Measurements from ENCODE around the gene HTRA3.

The HTRA3 gene

DNA sequence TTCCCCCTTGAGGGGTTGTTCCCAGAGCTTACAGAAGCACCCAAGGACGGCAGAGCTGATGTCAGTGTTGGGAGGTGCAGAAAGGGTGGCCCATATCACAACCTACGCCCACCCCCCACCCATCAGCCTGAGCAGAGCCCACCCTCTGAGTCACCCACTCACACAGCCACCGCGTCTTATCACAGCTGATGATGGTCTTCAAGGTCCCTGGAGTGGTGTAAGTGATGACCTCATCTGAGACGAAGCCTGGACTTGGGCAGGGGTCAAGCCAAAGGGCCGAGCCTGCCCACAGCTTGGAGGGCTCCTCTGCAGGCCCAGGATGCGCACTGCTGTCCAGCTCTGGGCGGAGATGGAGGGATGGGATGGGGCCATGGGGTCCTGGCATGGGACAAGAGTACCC is 3.0 kb upstream of the HTRA3 start:
- DNase-seq (ENCODE audit: low read depth, low spot score) = no peak

DNA sequence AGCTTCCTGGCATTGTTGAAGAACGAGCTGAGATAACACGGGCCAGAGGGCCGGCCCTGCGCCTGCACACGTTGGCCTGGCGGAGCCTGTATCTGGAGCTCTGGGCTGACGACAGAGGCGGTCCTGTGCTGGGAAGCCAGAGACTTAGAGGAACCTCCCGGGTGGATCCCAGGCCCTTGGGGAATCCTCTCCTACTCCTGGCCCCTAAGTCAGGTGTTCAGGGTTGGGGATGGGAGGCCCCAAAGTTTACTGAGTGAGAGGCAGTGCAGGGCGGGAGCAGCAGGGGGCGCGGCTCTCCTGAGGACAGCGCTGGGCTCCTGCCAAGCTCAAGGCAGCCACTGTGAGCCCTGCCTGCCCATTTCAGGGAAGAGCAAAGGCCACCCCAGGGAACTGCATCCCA is 2.5 kb upstream of the HTRA3 start:
- no peak for DNase-seq (ENCODE audit: low read depth, low spot score)

GRCh38 chr4:8268211-8268610 is 1.3 kb upstream of the HTRA3 start:
- DNase-seq (ENCODE audit: low read depth, low spot score) = no peak

DNA sequence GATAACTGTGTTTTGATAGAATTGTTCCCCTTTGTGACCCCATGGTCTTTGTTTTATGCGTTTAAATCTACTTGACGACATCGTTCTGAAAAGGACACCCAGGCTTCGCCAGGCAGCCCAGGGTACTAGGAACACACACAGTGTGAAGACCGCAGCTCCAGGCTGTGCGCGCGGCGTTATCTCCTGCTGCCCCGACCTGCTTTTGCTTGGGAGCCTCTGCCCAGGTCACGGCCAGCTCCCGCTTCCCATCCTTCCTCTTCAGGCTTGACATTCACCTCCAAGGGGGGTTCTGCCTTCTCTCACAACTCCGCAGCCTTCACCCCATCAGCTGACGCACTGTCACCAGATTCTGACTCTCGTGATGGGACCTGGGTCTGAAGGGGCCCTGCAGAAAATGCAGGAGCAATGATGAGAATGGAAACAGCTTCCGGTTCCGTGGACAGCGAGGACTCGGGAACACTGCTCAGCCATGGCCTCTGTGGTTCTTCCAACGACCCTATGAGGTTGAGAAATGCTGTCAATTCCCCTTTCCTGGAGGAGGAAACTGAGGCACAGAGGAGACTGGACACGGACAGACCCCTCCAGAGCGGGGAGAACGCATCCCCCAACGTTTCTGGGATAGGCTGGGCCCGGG is 536 bp upstream of the HTRA3 start:
- DNase-seq (ENCODE audit: low read depth, low spot score) = no peak

- DNase-seq (ENCODE audit: low read depth, low spot score) = no peak
Measured at GRCh38 chr4:8270418-8270771, 841 bp downstream of the HTRA3 start.

- DNase-seq (ENCODE audit: low read depth, low spot score) = no peak
Measured at GRCh38 chr4:8270912-8271815, 1.6 kb downstream of the HTRA3 start.

GRCh38 chr4:8271821-8272220 is 2.3 kb downstream of the HTRA3 start:
- no peak for DNase-seq (ENCODE audit: low read depth, low spot score)

GRCh38 chr4:8272472-8273428 is 3.2 kb downstream of the HTRA3 start:
- DNase-seq (ENCODE audit: low read depth, low spot score) = no peak

DNA sequence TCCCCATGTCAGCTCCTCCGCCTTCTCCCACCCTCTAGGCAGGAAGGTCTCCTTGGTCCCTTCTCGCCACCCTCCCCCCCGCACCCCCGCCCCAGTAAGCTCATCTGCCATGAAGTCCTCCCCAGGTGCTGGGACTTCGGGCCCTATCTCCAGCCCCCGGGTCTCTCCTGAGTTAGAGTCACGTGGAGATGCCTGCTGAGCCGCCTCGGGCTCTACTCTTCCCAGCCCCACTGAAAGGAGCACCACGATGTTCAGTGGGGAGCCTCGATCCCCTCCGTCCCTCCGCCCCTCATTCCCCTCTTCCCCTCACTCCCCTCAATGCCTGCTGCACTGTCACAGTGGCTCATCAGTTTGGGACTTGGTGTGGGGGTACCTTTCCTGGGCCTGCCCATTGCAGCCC is 3.9 kb downstream of the HTRA3 start:
- no peak for DNase-seq (ENCODE audit: low read depth, low spot score)

DNA sequence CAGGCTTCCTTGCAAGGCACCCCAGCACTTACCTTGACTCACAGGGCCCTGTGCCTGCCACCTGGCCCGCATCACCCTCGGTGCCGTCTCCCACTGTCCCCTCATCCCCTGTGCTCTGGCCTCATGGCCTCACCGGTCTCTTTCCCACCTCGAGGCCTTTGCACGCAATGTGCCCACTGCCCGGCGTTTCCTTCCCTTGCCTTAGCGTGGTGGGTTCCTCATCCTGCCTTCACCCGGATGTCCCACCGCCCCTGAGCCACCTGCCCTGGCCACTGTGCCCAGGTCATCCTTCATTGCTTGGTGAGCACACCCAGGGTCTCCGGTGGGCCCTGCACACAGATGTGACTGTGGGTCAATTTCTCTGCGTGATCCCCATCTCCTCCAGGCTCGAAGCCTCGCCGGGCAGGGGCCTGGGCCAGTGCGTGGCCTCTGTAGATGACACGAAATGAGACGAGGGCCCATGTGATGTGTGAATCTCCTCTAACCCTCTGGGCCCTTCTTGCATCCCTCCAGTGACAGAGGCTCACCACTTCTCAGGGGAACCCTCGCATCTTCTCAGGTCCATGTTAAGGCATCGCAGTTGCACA is 4.6 kb downstream of the HTRA3 start:
- DNase-seq (ENCODE audit: low read depth, low spot score) = no peak

GRCh38 chr4:8274765-8275547 is 5.4 kb downstream of the HTRA3 start:
- DNase-seq (ENCODE audit: low read depth, low spot score) = no peak

DNA sequence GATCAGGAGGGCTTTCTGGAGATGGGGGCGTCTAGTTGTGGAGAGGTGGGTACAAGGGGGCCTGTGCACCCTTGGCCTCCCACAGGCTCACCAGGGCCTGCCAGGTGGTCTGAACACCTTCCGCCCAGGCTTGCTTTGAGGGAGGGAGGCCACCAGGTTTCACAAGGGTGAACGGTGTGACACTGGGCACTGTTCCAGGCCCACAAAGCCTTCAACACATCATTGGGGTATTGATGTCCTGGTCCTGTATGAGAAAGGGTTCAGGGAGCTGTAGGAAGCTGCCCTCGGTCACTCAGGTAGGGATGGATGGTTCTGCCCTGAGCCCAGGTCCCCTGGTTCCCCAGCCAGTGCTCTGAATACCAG is 6.0 kb downstream of the HTRA3 start:
- no peak for DNase-seq (ENCODE audit: low read depth, low spot score)

GRCh38 chr4:8276358-8277240 is 7.0 kb downstream of the HTRA3 start:
- DNase-seq (ENCODE audit: low read depth, low spot score) = no peak

DNA sequence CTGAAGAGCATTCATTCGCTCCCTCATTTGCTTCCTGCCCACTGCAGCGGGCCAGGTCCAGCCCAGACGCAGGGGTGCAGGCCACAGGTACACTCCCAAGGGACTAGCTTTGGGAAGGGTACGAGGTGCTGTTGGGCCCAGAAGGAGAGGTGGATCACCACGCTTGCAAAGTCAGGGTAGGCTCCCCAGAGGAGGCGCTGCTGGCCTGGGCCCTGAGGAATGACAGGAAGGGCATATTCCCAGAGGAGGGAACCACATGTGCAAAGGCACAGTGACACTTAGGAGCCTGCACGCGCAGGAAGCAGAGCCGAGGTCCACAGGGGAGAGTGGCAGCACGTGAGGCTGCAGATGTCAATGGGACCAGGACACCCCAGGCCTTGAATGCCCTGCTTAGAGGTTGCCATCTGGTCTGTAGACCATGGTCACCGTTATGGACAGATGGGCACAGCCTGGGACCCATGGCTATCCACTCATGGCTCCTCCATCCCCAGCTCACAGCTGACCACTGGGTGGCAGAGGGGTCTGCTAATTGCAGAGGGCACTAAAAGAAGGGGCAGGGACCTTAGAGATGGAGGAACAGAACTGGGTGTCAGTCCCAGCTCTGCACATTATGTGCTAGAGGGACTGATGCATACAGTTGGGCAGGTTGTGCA is 7.9 kb downstream of the HTRA3 start:
- no peak for DNase-seq (ENCODE audit: low read depth, low spot score)

DNA sequence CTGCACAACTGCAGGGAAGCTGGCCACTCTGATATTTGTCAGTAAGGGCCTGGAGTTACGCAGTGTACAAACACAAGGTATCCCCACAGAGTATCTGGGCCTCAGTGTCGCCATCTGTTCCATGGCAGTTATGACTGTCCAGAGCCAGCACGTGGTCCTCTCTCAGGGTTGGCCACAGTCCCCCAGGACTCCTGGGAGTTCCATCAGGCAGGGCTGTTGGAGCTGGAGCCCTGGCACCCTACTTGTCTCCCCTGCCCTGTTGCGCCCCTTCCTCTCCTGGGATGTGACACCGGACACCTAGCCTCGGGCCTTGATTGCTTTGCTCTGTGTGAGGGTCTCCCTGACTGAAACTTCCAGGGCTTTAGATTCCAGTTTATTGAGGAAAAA is 8.4 kb downstream of the HTRA3 start:
- no peak for DNase-seq (ENCODE audit: low read depth, low spot score)

DNA sequence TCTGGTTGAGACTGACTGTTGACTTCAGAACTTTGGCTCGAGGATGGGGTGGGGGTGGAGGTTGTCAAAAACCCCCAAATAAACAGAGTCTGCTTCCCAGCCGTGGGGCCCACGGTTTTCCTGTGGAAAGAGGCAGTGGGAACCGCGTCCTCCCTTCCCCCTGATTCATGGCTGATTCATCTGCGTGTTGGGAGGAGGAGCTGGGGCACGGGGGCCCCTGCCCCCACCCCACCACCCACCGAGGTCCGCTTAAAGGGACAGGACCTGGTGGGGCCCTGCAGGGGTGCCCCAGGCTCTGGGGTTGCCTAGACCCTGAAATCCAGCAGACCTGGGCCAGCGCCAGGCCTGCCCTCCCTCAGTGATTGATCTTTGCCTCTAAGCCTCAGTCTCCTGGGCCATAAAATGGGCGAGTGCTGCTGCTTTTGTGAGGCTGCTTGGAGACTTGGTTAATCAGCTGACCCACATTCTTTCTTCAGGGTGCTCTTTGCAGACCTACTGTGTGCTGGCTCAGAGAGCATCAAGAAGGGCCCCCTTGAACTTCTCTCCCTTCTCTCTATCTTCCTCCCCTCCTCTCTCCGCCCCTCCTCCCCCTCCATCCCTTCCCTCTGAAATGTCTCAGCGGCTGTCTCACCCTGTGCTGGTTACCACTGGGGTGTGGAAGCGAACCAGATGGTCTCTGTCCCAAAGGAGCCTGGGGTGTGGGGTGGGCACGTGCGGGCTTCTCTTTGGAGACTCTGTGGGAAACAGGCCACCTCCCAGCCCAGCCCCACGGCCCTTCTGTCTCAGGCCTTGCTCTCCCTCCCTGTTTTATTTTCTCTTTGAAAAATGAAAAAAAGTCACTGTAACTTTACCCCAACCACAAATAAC is 9.1 kb downstream of the HTRA3 start:
- DNase-seq (ENCODE audit: low read depth, low spot score) = no peak

GRCh38 chr4:8279321-8280157 is 10.0 kb downstream of the HTRA3 start:
- no peak for DNase-seq (ENCODE audit: low read depth, low spot score)
